HT1080 (cell line): ENCODE measurements around the gene POLD3. TPM values are rescaled to one million over a fixed set of nuclear protein-coding genes. Genes with fewer than 3 reads are reported as not detected.
"Not testable (repeated sequence)": the region's sequence is repeated elsewhere in the genome, so short reads cannot be mapped to it uniquely, and the experiment has no call there.

ENCODE experiments used
- DNase-seq: peaks from one replicate; pipeline ENCODE4 v3.0.0-alpha.2; 2015; ENCODE audit warnings: low read depth
- total RNA-seq: library from RNA; depleted of rRNA; stranded (reverse); fragments of >200 nt; shearing (Covaris generic); gene quantifications from 2 replicates; pipeline ENCODE4 v1.2.3, GENCODE V29; 2014

The POLD3 gene
- total RNA-seq, 1 experiment from 2014 or later: 18.1 TPM

DNA sequence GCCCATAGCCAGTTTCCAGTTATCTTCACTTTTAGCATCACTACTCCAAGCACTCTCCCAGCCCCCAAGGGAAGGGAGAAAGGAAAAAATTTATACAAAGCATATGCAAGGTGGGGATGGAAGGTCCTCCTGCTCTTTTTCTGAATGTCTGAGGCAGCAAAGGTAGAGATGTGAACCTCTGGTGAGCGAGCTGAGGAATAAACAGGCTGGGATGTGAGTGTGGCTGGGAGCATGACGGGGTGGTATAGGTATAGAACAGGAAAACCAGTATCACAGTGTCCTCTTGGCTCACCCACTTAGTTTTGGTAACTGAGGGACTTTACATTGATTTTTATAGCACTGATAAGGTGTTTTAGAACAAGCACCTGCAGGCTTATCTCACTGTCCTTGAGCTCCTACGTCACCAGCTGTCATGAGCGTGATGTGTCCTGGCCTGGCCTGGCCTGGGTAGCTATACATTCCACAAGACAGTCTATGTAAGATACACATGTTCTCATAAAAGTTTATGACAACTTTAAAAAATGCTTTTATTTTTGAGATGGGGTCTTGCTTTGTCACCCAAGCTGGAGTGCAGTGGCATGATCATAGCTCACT, 10.3 kb upstream of the POLD3 start:
- no peak for DNase-seq

DNA sequence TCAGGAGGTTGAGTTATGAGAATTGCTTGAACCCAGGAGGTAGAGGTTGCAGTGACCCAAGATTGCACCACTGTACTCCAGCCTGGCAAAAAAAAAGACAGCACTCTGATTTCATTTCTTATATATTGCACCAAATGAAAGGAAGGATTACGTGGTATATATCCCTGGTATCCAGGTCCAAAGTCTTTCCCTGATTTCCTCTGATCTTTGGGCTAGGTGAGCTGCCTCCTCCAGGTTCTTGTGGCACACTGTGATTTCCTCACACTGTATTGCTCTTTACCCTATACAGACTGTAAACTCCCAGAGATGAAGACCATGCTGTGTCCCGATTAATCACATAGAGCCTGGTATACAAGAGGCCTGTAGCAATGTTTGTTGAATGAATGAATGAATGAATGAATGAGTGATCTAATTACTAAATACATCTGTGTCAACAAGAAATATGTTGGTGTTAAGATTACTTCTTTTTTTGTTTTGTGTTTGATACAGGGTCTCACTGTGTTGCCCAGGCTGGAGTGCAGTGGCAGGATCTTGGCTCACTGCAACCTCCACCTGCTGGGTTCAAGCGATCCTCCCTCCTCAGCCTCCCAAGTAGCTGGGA, 9.3 kb upstream of the POLD3 start:
- no peak for DNase-seq

DNA sequence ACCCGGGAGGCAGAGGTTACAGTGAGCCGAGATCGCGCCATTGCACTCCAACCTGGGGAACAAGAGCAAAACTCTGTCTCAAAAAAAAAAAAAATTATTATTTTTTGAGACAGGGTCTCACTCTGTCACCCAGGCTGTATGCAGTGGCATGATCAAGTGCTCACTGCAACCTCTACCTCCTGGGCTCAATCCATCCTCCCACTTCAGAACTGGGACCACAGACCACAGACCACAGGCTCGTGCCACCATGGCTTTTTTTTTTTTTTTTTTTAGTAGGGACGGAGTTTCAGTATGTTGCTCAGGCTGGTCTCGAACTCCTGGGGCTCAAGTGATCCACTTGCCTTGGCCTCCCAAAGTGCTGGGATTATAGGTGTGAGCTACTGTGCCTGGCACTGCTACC, 1.9 kb upstream of the POLD3 start:
- DNase-seq: not testable (repeated sequence)

DNA sequence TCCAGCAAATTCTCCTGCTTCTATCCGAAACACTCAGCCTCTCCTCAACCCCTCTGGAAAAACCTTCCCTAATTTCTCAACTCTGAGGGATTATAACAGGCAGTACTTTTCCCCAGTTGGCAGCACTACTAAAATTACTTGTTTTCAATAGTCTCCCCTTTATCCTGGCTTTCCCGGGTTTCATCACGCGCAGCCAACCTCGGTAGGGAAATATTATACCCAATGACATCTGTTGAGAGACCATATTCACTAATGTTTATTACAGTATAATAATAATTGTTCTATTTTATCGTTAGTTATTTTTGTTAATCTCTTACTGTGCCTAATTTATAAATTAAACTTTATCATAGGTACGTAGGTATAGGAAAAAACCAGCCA, 330 bp upstream of the POLD3 start:
- DNase-seq: no peak

DNA sequence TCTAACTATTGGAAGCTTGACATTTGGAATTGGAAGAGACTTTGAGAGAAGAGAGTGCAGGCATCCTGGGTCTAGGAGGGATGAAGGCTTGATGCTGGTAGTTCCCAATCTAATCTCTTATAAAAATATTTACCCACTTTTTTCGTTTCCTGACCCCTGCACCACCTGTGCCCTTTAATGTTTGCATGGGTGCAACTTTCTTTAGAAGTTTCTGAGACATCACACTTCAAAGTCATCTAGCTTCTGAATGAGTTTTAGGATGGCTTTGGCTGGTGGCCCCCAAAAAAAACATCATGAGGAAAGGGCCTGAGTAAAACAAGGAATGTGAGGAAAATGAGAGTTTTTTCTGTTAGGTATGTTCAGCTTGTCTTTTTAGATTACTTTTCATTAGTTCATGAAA, 1.1 kb downstream of the POLD3 start:
- DNase-seq: no peak

DNA sequence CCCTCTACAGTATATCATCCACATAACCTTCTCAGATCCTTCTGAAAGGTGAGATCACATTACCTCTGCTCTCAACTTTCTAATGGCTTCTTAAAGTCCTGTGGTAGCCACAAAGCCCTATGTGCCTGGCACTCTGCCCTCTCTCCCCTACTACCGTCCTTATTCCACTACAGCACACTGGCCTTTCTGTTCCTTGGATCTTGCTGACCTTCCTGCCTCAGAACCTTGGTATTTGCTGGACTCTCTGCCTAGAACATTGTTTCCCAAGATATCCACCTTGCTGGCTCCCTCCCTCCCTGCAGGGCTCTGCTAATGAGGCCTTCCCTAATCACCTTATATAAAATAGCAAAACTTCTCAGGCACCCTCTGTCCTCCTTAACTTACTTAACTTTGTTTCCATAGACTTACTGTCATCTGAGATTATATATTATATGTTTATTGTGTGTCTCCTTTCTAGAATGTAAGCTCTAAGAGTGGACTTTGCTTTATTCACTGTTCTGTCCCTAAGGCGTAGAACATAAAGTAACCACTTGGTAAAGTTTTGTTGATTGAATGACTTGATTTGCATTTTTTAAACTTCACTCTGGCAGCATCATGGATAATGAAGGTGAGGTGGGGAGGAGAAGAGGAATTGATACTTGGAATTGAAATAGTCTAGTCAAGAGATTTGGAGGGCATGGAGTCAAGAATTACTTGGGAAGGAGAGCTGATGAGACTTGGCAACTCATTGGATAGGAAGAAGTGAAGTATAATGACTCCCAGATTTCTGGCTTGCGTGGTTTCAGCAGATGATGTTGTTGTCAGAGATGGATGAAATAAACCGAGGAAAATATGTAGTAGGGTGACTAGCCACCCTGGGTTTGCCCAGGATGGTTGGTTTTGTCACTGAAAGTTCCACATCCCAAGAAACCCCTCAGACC, 10.5 kb downstream of the POLD3 start:
- no peak for DNase-seq

DNA sequence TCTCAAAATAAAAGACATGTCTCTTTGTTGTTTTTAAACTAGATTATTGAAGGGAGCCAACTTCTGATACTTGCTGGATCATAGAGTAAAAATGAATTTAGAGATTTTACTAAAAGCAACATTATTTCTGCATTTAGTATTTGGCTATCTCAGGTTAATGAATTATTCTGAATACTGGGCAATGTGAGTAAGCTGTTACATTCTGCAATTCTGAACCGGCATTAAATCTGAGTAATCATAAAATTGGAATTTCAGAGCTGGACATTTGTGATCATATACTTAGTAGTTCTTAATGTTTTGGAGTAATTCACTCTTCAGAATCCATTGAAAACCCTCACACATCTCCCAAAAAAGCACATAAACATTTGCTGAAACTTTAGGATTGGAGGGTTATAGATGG, 11.5 kb downstream of the POLD3 start:
- no peak for DNase-seq

DNA sequence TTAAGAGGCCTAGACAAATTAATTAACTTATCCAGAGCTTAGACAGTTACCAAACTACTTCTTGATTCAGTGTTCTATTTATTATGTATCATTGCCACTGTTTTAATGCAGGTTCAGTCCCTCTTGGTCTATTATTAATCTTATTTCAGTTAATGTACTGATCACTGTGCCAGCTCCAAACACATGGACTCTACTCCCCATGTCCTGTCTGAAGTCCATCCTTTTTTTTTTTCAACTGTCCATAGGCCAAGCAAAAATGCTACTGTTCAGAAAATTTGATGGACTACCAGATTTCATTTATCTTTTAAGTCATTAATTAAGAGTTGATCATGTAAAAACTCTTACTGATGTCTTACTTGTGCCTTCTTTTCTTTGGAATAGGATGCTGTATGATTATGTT, 11.9 kb downstream of the POLD3 start:
- no peak for DNase-seq

DNA sequence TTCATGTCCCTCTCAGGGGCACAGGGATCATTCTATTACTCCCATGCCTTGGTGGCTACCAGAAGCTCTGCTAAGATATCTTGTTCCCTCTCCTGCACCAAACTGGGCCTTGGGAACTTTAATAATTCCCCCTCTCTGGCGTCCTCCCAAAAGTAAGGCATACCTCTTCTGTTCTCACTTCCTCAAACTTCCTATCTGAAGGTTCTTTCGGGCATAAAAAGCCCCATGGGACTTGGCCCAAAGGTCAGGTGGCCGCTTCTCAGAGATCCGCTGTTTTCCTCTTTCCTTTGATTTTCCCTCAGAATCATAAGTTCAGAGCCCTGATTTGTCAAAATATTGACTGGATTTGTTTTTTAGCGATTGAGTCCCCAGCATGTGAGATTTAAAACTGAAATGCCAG, 13.0 kb downstream of the POLD3 start:
- no peak for DNase-seq

DNA sequence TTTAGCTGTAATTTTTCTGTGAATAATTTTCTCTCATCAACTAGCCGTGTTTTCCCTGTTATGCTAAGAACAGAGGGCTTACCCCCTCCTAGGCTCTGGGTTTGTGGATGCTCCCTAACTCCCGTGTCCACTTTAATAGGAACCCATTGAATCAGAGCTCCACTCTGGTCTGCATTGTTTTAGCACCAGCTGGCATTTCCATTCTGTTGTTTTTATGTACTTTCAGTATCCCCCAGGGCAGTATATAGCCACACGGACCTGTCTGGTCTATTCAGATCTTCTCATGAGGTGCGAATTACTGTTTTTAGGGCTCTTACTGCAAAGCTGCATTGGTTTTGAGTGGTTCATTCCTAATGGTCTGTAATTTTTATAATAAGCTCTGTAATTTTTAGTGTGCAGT, 16.0 kb downstream of the POLD3 start:
- no peak for DNase-seq

DNA sequence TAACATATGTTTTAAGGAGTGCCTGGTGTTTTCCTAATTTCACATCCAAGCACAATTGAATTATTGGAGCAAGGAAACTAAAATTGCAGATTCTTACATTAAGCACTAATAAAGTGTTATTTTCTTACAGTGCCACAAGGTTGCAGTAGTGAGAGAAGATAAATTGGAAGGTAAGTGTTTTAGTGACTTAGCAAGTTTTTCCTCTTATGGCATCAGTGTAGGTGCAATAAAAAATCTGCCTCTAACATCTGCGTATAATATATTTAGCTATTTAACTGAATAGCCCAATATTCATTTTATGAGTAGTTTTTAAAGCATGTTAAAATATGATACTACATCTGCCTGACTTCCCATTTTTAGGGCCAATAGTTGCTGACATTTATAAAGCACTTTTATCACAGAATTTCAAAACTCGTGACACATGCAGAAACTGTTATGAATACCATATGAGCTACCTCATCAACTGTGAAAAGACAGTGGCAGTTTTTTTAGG, 19.0 kb downstream of the POLD3 start:
- DNase-seq: peak; percentile 11

DNA sequence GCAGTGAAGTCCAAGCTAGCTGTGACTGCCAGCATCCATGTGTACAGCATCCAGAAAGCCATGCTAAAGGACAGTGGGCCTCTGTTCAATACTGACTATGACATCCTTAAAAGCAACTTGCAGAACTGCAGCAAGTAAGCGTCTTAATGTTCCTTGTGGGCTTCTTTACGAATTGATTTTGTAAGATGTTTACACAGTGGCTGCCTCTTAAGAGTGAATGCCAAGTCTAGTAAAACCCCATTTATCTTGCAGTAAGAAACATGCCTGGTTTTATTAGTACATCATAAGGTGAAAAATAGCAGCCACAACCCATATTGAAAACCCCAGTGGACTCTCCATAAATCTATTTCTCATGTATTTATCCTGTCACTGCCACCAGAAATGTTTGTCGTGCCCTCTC, 20.5 kb downstream of the POLD3 start:
- DNase-seq: no peak

DNA sequence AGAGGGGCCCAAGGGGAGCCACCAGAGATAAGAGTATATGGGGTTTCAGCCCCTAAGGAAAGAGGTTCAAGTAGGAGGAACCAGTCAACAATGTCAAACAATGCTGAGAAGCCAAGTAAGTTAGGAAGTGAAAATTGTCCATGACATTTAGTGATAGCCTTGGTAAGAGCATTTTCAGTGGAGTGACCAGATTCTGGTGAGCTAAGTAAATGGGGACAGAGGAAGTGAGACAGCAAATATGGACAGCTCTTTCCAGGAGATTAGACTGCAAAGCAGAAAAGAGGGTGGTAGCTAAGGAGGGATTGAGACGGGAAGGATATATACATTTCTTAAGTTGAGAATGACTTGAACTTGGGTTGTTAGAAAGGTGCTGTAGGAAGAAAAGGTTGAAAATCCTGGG, 22.9 kb downstream of the POLD3 start:
- no peak for DNase-seq

DNA sequence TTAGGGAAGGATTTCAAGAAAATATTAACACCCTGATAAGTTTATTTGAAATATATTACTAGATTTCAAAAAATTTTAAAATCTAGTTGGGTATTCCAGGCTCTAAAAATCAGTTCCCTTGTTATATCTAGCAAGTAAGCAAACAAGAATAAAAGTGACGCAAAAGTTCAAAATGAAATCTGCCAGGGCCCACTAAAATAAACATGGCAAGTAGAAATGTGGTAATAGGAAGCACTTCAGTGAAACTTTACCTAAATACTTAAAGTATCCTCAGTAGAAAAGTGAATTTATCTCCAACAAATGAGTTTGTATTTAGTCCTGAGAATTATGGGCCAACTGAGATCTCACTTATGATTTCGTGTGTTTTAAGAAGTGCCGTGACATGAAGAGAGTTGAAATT, 23.6 kb downstream of the POLD3 start:
- DNase-seq: no peak

DNA sequence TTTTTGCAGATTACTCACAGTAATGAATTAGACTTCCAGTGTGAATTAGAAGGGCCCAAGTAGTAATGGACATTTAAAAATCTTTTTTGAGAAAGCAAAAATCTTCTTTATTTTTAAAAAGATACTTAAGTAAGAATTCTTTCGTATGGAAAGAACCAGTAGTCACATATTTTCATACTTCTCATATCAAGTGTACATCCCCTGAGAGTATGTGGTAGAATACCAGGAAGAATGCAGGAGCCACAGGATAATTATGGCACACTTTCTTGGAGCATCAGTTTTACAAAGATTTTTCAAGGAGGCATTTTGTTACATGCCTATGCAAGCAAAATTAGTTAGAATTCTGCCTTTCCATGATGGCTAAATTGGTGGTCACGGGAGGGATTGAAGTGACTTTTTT, 28.1 kb downstream of the POLD3 start:
- no peak for DNase-seq

DNA sequence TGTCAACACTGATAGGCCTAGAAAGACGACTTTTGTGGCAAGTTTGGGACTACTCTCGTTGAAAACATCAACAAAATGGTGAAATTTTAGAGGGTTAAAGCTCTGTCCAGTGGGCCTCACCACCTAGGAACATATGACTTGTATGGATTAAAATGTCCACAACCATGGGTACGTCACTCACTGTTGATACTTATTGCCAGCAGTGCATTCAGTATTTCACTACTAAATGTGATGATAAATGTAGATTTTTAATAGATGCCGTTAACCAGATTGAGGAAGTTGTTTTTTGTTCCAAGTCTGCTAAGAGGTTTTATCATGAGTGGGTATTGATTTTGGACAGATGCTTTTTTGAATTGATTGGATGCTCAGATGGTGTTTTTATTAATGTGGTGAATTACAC, 33.7 kb downstream of the POLD3 start:
- DNase-seq: no peak

DNA sequence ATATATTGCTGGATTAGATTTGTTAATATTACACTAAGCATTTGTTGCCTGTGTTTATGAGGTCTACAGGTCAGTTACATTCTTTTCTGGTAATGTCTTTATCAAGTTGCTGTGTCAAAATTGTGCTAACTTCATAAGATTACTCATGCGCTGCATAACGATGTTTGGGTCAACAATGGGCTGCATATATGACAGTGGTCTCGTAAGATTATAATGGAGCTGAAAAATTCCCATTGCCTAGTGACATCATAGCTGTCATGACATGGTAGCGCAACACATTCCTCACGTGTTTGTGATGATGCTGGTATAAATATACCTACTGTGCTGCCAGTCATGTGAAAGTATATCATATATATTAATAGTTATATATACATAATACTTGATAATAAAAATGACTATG, 34.2 kb downstream of the POLD3 start:
- DNase-seq: no peak

DNA sequence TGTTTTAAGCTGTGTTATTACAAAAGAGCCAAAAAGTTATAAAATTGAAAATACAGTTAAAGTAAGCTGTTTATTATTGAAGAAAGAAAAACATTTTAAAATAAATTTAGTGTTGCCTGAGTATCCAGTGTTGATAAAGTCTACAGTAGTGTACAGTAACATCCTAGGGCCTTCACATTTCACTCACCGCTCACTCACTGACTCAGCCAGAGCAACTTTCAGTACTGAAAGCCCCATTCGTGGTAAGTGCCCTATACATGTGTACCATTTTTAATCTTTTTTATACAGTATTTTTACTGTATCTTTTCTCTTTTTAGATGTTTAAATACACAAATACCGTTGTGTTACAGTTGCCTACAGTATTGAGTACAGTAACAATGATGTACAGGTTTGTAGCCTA, 35.0 kb downstream of the POLD3 start:
- no peak for DNase-seq

DNA sequence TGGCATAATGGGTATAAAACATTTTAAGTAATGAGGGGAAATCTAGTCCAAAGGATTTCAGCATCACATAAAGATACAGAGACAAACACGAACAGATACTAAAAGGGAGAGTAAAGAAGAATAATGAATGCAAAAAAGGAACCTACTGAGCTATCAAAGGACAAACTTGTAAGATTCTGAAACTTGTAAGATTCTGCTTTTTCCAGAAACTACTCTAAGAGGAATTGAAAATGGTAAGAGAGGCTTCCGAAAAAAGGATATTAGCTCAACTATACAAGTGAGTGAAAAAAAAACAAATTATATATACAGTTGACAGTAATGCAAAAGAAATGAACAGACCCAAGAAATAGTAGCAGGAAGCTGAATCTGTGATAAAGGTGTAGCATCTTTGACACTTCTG, 37.7 kb downstream of the POLD3 start:
- DNase-seq: no peak

DNA sequence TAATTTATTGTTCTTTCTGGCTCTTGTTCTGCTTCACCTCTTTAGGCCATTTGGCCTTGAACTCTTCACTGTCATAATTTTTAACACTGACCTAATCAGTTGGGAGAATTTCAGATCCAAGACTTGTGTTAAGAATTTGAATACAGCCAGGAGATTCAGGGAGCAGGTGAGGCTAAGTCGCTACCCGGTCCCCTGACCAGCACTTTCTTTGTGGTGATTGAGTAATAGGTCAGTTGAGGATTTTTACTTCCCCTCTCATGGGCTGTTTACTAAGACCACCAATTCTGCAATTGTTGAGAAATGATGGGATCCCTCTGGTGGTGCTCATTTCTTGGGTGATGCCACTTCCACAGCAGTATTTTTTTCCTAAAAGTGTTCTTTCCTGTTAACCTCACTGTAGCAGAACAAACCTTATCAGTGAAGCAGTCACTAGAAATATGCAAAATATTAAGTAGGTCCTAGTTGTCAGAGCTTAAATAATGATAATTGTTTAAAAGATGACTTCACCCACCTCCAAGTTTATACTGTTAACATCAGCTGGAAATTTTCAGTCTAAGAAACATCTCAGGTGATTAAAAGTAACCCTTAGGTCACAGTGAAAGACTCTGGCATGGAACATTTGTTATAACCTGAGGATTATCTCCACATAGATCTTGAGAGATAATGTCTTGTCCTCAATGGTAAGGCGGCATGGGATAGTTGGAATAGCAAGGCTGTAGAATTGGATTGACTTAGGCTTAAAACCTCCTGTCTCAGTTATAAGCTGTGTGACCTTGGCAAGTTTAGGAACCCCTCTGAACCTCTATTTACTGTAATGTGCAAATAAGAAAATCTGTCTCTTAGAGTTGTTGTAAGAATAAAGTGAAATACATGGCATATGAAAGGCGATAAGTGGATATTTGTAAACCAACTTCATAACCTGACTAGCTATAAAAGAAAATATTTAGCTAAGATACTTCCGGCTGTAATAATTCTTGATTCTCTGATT, 41.3 kb downstream of the POLD3 start:
- no peak for DNase-seq

DNA sequence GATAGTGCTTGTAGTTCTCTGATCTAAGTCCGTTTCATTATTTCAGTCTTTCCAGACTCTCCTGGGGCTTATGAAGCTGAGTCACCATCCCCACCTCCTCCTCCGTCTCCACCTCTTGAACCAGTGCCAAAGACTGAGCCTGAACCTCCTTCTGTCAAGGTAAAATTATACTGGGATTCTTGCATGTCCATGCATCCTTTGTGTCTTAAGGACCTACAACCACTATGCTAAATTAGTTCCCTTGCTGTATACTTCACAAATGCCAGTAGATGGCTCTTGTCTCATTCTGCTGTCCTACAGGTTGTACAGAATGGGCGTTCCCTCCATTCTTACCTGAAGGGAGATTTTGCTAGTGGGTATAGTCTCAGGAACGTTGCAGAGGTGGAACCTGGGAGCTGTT, 42.2 kb downstream of the POLD3 start:
- DNase-seq: peak; percentile 73
